GM12864 (cell line): ENCODE measurements around the gene NMT2.
"Not testable (repeated sequence)": the region's sequence is repeated elsewhere in the genome, so short reads cannot be mapped to it uniquely, and the experiment has no call there.

Experiments used
- DNase-seq: peaks from one replicate; pipeline ENCODE4 v3.0.0-alpha.2; 2011; ENCODE audit warnings: low read depth
- H3K4me3 ChIP-seq: 2 replicates; pipeline ENCODE4 v1.5.1; 2011; ENCODE audit warnings: mild to moderate bottlenecking, low read depth, low read length, control low read depth
- CTCF ChIP-seq: IDR thresholded peaks from 2 replicates; pipeline ENCODE4 v1.5.1; 2011; ENCODE audit warnings: low read depth, mild to moderate bottlenecking, moderate library complexity, low read length, control low read depth, inconsistent platforms; ENCODE audit errors: missing control alignments

The NMT2 gene

GRCh38 chr10:15208221-15208620 lies 39.7 kb upstream of the NMT2 start:
- no peak for TF ChIP-seq CTCF
- no peak overlapping the region for H3K4me3 ChIP-seq

DNA sequence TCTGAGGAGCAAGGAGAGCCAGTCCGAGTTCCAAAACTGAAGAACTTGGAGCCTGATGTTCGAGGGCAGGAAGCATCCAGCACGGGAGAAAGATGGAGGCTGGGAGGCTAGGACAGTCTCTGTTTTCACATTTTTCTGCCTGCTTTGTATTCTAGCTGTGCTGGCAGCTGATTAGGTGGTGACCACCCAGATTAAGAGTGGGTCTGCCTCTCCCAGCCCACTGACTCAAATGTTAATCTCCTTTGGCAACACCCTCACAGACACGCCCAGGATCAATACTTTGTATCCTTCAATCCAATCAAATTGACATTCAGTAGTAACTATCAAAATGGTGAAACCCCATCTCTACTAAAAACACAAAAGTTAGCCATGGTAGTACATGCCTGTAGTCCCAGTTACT lies 38.9 kb upstream of the NMT2 start:
- DNase-seq, H3K4me3 ChIP-seq: not testable (repeated sequence)

More at GRCh38 chr10:15208221-15208620, 39.7 kb upstream of the NMT2 start:
- no peak for DNase-seq

GRCh38 chr10:15202639-15203038 lies 34.1 kb upstream of the NMT2 start:
- H3K4me3 ChIP-seq: no peak overlapping the region
- no peak for TF ChIP-seq CTCF
- no peak for DNase-seq

- not testable (repeated sequence) for DNase-seq, H3K4me3 ChIP-seq
These were observed 33.8 kb upstream of the NMT2 start for GRCh38 chr10:15202301-15202621.

- TF ChIP-seq CTCF: no peak
- no peak for DNase-seq
- no peak overlapping the region for H3K4me3 ChIP-seq
These were observed 33.3 kb upstream of the NMT2 start for GRCh38 chr10:15201589-15202300.

DNA sequence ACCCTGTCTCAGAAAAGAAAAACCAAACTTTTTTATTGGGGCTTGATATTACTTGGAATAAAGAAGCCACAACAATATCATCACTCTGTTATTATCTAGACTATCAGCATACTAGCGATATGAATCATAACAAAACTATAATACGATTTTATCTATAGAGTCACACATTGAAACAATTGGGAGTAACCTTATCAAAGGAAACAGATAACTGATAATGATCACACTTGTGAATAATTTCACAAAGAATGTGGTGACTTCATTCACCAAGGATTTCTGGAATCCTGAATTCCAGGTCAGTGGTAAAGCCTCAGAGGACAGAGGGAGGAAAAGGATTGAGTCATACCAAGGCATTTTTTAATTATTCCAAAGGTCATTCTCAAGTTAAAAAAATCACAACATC lies 32.1 kb upstream of the NMT2 start:
- H3K4me3 ChIP-seq: no peak overlapping the region
- DNase-seq: no peak
- TF ChIP-seq CTCF: no peak

DNA sequence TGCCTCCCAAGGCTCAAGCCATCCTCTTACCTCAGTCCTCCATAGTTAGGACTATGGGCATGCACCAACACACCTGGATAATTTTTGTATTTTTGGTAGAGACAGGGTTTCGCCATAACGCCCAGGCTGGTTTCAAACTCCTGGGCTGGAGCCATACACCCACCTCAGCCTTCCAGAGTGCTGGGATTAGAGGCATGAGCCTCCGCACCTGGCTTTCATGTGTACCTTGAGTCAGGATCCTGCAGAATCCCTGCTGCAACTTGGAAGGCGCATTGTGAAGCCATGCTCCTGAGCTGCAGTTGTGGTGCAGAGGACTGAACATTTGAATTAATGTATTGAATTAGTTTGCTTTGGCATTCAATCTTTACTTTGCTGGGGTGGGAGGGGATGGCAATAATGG lies 29.4 kb upstream of the NMT2 start:
- TF ChIP-seq CTCF: no peak
- DNase-seq: no peak
- no peak overlapping the region for H3K4me3 ChIP-seq

GRCh38 chr10:15197276-15197675 lies 28.8 kb upstream of the NMT2 start:
- no peak overlapping the region for H3K4me3 ChIP-seq
- DNase-seq: no peak
- no peak for TF ChIP-seq CTCF
